ENCODE results near the gene HHIP. TPM values are rescaled to one million over a fixed set of nuclear protein-coding genes. Genes with fewer than 3 reads are reported as not detected.

HHIP gene
- total RNA-seq, 1 experiment from 2014 or later, result not detected

- Histone ChIP-seq H3K4me3 (ENCODE audit: low read length) (no peak overlapping the region), H2AFZ (ENCODE audit: low read length) (no peak overlapping the region), H3K27ac (ENCODE audit: low read length) (no peak overlapping the region), H3K4me1 (ENCODE audit: low read length) (no peaks in the 10 kb centered on the region), H3K9me3 (ENCODE audit: low read length) (no peaks in the 10 kb centered on the region), H3K27me3 (ENCODE audit: low read length) (no peaks in the 10 kb centered on the region), H3K9ac (ENCODE audit: low read length) (no peak overlapping the region), H3K36me3 (ENCODE audit: insufficient read depth, low read length) (no peaks in the 10 kb centered on the region), H4K20me1 (ENCODE audit: insufficient read depth, low read depth, low read length) (no peaks in the 10 kb centered on the region), H3K9me2 (replicated peaks; ENCODE audit: insufficient read depth, low read length) (no peaks in the 10 kb centered on the region), H3K79me2 (ENCODE audit: low read length) (no peaks in the 10 kb centered on the region), H3K4me2 (ENCODE audit: low read depth, low read length, poor library complexity, severe bottlenecking) (no peak overlapping the region)
- DNase-seq, result no peak
These were observed 3.7 kb downstream of the HHIP start for GRCh38 chr4:144649646-144650045.

GRCh38 chr4:144650311-144651005, 4.5 kb downstream of the HHIP start:
- Histone ChIP-seq H3K27ac (ENCODE audit: low read length) (no peak overlapping the region), H3K9me3 (ENCODE audit: low read length) (no peaks in the 10 kb centered on the region), H3K9me2 (replicated peaks; ENCODE audit: insufficient read depth, low read length) (no peaks in the 10 kb centered on the region), H3K4me1 (ENCODE audit: low read length) (no peaks in the 10 kb centered on the region), H3K9ac (ENCODE audit: low read length) (no peak overlapping the region), H2AFZ (ENCODE audit: low read length) (no peak overlapping the region), H4K20me1 (ENCODE audit: insufficient read depth, low read depth, low read length) (no peaks in the 10 kb centered on the region), H3K79me2 (ENCODE audit: low read length) (no peaks in the 10 kb centered on the region), H3K27me3 (ENCODE audit: low read length) (no peaks in the 10 kb centered on the region), H3K4me3 (ENCODE audit: low read length) (no peak overlapping the region), H3K36me3 (ENCODE audit: insufficient read depth, low read length) (no peaks in the 10 kb centered on the region), H3K4me2 (ENCODE audit: low read depth, low read length, poor library complexity, severe bottlenecking) (no peak overlapping the region)
- no peak for DNase-seq

- Histone ChIP-seq H3K27me3 (ENCODE audit: low read length) (no peaks in the 10 kb centered on the region), H3K9ac (ENCODE audit: low read length) (no peak overlapping the region), H3K4me3 (ENCODE audit: low read length) (no peak overlapping the region), H3K4me2 (ENCODE audit: low read depth, low read length, poor library complexity, severe bottlenecking) (no peak overlapping the region), H3K27ac (ENCODE audit: low read length) (no peak overlapping the region), H3K79me2 (ENCODE audit: low read length) (no peaks in the 10 kb centered on the region), H4K20me1 (ENCODE audit: insufficient read depth, low read depth, low read length) (no peaks in the 10 kb centered on the region), H3K9me2 (replicated peaks; ENCODE audit: insufficient read depth, low read length) (no peaks in the 10 kb centered on the region), H3K4me1 (ENCODE audit: low read length) (no peaks in the 10 kb centered on the region), H2AFZ (ENCODE audit: low read length) (no peak overlapping the region), H3K36me3 (ENCODE audit: insufficient read depth, low read length) (no peaks in the 10 kb centered on the region), H3K9me3 (ENCODE audit: low read length) (no peaks in the 10 kb centered on the region)
- DNase-seq, result no peak
These were observed 8.0 kb downstream of the HHIP start for GRCh38 chr4:144653781-144654545.

DNA sequence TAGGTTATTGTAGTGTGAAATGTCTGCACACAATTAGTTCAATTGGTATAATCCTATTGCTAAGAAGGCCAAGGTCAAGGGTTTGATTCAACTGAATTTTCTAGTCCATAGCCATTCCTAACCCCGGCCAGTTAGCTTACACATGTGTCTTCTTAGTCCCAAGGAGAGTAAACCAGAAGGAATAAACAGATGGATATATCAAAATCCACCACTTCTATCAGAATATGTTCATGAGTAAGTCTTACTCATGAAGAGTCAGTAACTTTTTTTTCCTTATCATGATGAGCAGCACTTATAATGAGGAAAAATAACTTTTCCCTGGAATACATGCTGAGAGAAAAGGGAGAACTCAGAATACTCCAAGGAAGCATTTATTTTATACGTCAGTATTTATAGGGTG, 9.5 kb downstream of the HHIP start:
- Histone ChIP-seq H3K27ac (ENCODE audit: low read length) (no peak overlapping the region), H3K4me1 (ENCODE audit: low read length) (no peaks in the 10 kb centered on the region), H3K4me3 (ENCODE audit: low read length) (no peak overlapping the region), H3K9me3 (ENCODE audit: low read length) (no peaks in the 10 kb centered on the region), H3K79me2 (ENCODE audit: low read length) (no peaks in the 10 kb centered on the region), H3K4me2 (ENCODE audit: low read depth, low read length, poor library complexity, severe bottlenecking) (no peak overlapping the region), H3K9ac (ENCODE audit: low read length) (no peak overlapping the region), H2AFZ (ENCODE audit: low read length) (no peak overlapping the region), H4K20me1 (ENCODE audit: insufficient read depth, low read depth, low read length) (no peaks in the 10 kb centered on the region), H3K9me2 (replicated peaks; ENCODE audit: insufficient read depth, low read length) (no peaks in the 10 kb centered on the region), H3K36me3 (ENCODE audit: insufficient read depth, low read length) (no peaks in the 10 kb centered on the region), H3K27me3 (ENCODE audit: low read length) (no peaks in the 10 kb centered on the region)
- DNase-seq, result no peak

DNA sequence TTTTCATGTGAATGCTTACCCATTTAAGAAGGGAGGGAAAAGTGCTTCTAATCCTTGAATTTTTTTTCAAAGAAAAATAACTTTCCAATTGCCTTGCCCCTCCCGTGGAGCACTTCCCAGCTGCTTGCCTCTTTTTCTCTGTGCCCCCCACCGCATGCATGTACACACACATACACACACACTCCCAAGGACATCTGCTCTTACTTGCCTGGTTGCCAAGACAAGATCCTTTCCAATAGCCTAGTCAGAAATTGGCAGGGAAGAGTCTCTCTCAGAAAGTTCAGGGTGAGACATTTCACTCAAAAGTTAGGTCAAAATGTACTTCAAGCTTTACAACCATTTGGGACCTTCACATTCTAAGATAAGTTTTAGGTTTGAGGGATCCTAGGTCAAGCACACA, 10.9 kb downstream of the HHIP start:
- H3K36me3 ChIP-seq (ENCODE audit: insufficient read depth, low read length), result no peaks in the 10 kb centered on the region
- no peak for DNase-seq
- no peak overlapping the region for H3K4me2 ChIP-seq (ENCODE audit: low read depth, low read length, poor library complexity, severe bottlenecking)

GRCh38 chr4:144658015-144658567, 12.1 kb downstream of the HHIP start:
- no peak overlapping the region for H3K4me3 ChIP-seq (ENCODE audit: low read length)
- no peaks in the 10 kb centered on the region for H3K9me3 ChIP-seq (ENCODE audit: low read length)
- DNase-seq, result no peak
- no peak overlapping the region for H2AFZ ChIP-seq (ENCODE audit: low read length)
- H4K20me1 ChIP-seq (ENCODE audit: insufficient read depth, low read depth, low read length), result no peaks in the 10 kb centered on the region
- H3K27ac ChIP-seq (ENCODE audit: low read length), result no peak overlapping the region
- H3K27me3 ChIP-seq (ENCODE audit: low read length), result no peaks in the 10 kb centered on the region
- H3K4me2 ChIP-seq (ENCODE audit: low read depth, low read length, poor library complexity, severe bottlenecking), result no peak overlapping the region
- H3K9ac ChIP-seq (ENCODE audit: low read length), result no peak overlapping the region
- no peaks in the 10 kb centered on the region for H3K79me2 ChIP-seq (ENCODE audit: low read length)
- H3K4me1 ChIP-seq (ENCODE audit: low read length), result no peaks in the 10 kb centered on the region
- H3K36me3 ChIP-seq (ENCODE audit: insufficient read depth, low read length), result no peaks in the 10 kb centered on the region
- no peaks in the 10 kb centered on the region for H3K9me2 ChIP-seq (replicated peaks; ENCODE audit: insufficient read depth, low read length)

More for the DNA sequence above, 10.9 kb downstream of the HHIP start:
- no peak overlapping the region for H3K9ac ChIP-seq (ENCODE audit: low read length)
- H4K20me1 ChIP-seq (ENCODE audit: insufficient read depth, low read depth, low read length), result no peaks in the 10 kb centered on the region
- no peaks in the 10 kb centered on the region for H3K4me1 ChIP-seq (ENCODE audit: low read length)
- H3K9me3 ChIP-seq (ENCODE audit: low read length), result no peaks in the 10 kb centered on the region
- H3K27ac ChIP-seq (ENCODE audit: low read length), result no peak overlapping the region
- H3K79me2 ChIP-seq (ENCODE audit: low read length), result no peaks in the 10 kb centered on the region
- no peaks in the 10 kb centered on the region for H3K27me3 ChIP-seq (ENCODE audit: low read length)
- H2AFZ ChIP-seq (ENCODE audit: low read length), result no peak overlapping the region
- no peaks in the 10 kb centered on the region for H3K9me2 ChIP-seq (replicated peaks; ENCODE audit: insufficient read depth, low read length)
- no peak overlapping the region for H3K4me3 ChIP-seq (ENCODE audit: low read length)

GRCh38 chr4:144658903-144659302, 12.9 kb downstream of the HHIP start:
- H3K27me3 ChIP-seq (ENCODE audit: low read length), result no peaks in the 10 kb centered on the region
- H3K79me2 ChIP-seq (ENCODE audit: low read length), result no peaks in the 10 kb centered on the region
- H2AFZ ChIP-seq (ENCODE audit: low read length), result no peak overlapping the region
- no peak overlapping the region for H3K9ac ChIP-seq (ENCODE audit: low read length)
- H3K9me2 ChIP-seq (replicated peaks; ENCODE audit: insufficient read depth, low read length), result no peaks in the 10 kb centered on the region
- H3K4me2 ChIP-seq (ENCODE audit: low read depth, low read length, poor library complexity, severe bottlenecking), result no peak overlapping the region
- no peaks in the 10 kb centered on the region for H3K36me3 ChIP-seq (ENCODE audit: insufficient read depth, low read length)
- H4K20me1 ChIP-seq (ENCODE audit: insufficient read depth, low read depth, low read length), result no peaks in the 10 kb centered on the region
- H3K27ac ChIP-seq (ENCODE audit: low read length), result no peak overlapping the region
- H3K9me3 ChIP-seq (ENCODE audit: low read length), result no peaks in the 10 kb centered on the region
- H3K4me1 ChIP-seq (ENCODE audit: low read length), result no peaks in the 10 kb centered on the region
- DNase-seq, result no peak
- no peak overlapping the region for H3K4me3 ChIP-seq (ENCODE audit: low read length)

GRCh38 chr4:144659447-144659846, 13.5 kb downstream of the HHIP start:
- H3K27ac ChIP-seq (ENCODE audit: low read length), result no peak overlapping the region
- H3K4me3 ChIP-seq (ENCODE audit: low read length), result no peak overlapping the region
- no peak for DNase-seq
- H3K9ac ChIP-seq (ENCODE audit: low read length), result no peak overlapping the region
- H3K4me1 ChIP-seq (ENCODE audit: low read length), result no peaks in the 10 kb centered on the region
- no peaks in the 10 kb centered on the region for H4K20me1 ChIP-seq (ENCODE audit: insufficient read depth, low read depth, low read length)
- no peaks in the 10 kb centered on the region for H3K9me2 ChIP-seq (replicated peaks; ENCODE audit: insufficient read depth, low read length)
- no peaks in the 10 kb centered on the region for H3K9me3 ChIP-seq (ENCODE audit: low read length)
- H3K27me3 ChIP-seq (ENCODE audit: low read length), result no peaks in the 10 kb centered on the region
- H3K79me2 ChIP-seq (ENCODE audit: low read length), result no peaks in the 10 kb centered on the region
- H3K36me3 ChIP-seq (ENCODE audit: insufficient read depth, low read length), result no peaks in the 10 kb centered on the region
- no peak overlapping the region for H3K4me2 ChIP-seq (ENCODE audit: low read depth, low read length, poor library complexity, severe bottlenecking)
- no peak overlapping the region for H2AFZ ChIP-seq (ENCODE audit: low read length)

Data from Karpas-422 (cell line).